SK-N-SH (cell line): Measurements from ENCODE around the gene PCBP3. TPM values are rescaled to one million over a fixed set of nuclear protein-coding genes. Genes with fewer than 3 reads are reported as not detected.
A peak's percentile ranks its signal among the peaks of the same experiment; 100 is the strongest.

Source experiments
- CTCF ChIA-PET: fragments of 300-600, 350-600 bp; formaldehyde crosslinking; extraction: SDS; loops from one replicate; lab custom pipeline; 2021; lab: Yijun Ruan, JAX
- POLR2A ChIA-PET: fragments of 350-600 bp; sonication (Branson Sonifier 250); formaldehyde crosslinking; extraction: SDS; loops from one replicate; lab custom pipeline; 2020; ENCODE audit warnings: antibody characterized with exemption, inconsistent platforms; lab: Yijun Ruan, JAX
- DNase-seq: peaks from one replicate; pipeline ENCODE4 v3.0.0; 2012
- H2AFZ ChIP-seq: fragments of 200-600 bp; sonication (generic); 2 replicates; pipeline ENCODE4 v1.8.1; 2016; ENCODE audit warnings: antibody characterized with exemption, mild to moderate bottlenecking, low read depth
- H3F3A ChIP-seq: fragments of 200-600 bp; sonication (generic); replicated peaks from 2 replicates; pipeline ENCODE3; 2016; ENCODE audit warnings: antibody characterized with exemption, mild to moderate bottlenecking; ENCODE audit not compliant: insufficient read depth
- H3K27ac ChIP-seq, 2 experiments: fragments of 200-500 bp in 1 of 2; fragments of 200-600 bp in 1 of 2; sonication (Bioruptor generic) in 1 of 2; sonication (generic), shearing (Covaris generic) in 1 of 2; 2 replicates each; pipeline versions ENCODE4 v1.5.1 to v1.6.1; 2014 to 2016; ENCODE audit warnings: low read depth in 2 of 2, inconsistent platforms in 1 of 2, low read length in 1 of 2, mild to moderate bottlenecking in 1 of 2, mixed read lengths in 1 of 2
- H3K27me3 ChIP-seq: fragments of 200-600 bp; sonication (generic), shearing (Covaris generic); 2 replicates; pipeline ENCODE4 v1.6.1; 2016; ENCODE audit warnings: mixed run types; ENCODE audit not compliant: insufficient read depth
- H3K36me3 ChIP-seq, 2 experiments: fragments of 200-500 bp in 1 of 2; fragments of 200-600 bp in 1 of 2; sonication (Bioruptor generic) in 1 of 2; sonication (generic) in 1 of 2; replicated peaks in 1 of 2; 2 replicates each; pipeline versions ENCODE3 to v1.5.1; 2014 to 2016; ENCODE audit warnings: low read length in 1 of 2, mild to moderate bottlenecking in 1 of 2; ENCODE audit not compliant: insufficient read depth in 2 of 2, control insufficient read depth in 1 of 2
- H3K4me1 ChIP-seq, 2 experiments: fragments of 200-500 bp in 1 of 2; fragments of 200-600 bp in 1 of 2; sonication (Bioruptor generic) in 1 of 2; sonication (generic), shearing (Covaris generic) in 1 of 2; 2 replicates each; pipeline versions ENCODE4 v1.5.1 to v1.6.1; 2014 to 2016; ENCODE audit warnings: low read depth in 1 of 2, low read length in 1 of 2, mixed run types in 1 of 2; ENCODE audit not compliant: insufficient read depth in 2 of 2, control insufficient read depth in 1 of 2
- H3K4me2 ChIP-seq: fragments of 200-600 bp; sonication (generic), shearing (Covaris generic); 2 replicates; pipeline ENCODE4 v1.6.1; 2017; ENCODE audit warnings: mixed run types
- H3K4me3 ChIP-seq, 2 experiments: fragments of 200-500 bp in 1 of 2; fragments of 200-600 bp in 1 of 2; sonication (Bioruptor generic) in 1 of 2; sonication (generic), shearing (Covaris generic) in 1 of 2; 2 replicates each; pipeline versions ENCODE4 v1.5.1 to v1.8.1; 2014 to 2016; ENCODE audit warnings: low read depth in 2 of 2, inconsistent platforms in 1 of 2, low read length in 1 of 2, mild to moderate bottlenecking in 1 of 2, mixed read lengths in 1 of 2, moderate library complexity in 1 of 2
- H3K79me2 ChIP-seq: fragments of 200-600 bp; sonication (generic); 2 replicates; pipeline ENCODE4 v1.8.1; 2017; ENCODE audit warnings: mild to moderate bottlenecking; ENCODE audit not compliant: insufficient read depth
- H3K9ac ChIP-seq: fragments of 200-600 bp; sonication (generic); 2 replicates; pipeline ENCODE4 v1.6.1; 2017; ENCODE audit warnings: mixed run types
- H3K9me2 ChIP-seq: fragments of 200-600 bp; sonication (generic); 2 replicates; pipeline ENCODE4 v1.6.1; 2017; ENCODE audit warnings: mixed run types
- H3K9me3 ChIP-seq: fragments of 200-600 bp; sonication (generic); 2 replicates; pipeline ENCODE4 v1.6.1; 2017; ENCODE audit warnings: mixed run types, mild to moderate bottlenecking, moderate library complexity
- H4K20me1 ChIP-seq: fragments of 200-600 bp; sonication (generic); 2 replicates; pipeline ENCODE4 v1.6.1; 2017; ENCODE audit warnings: mild to moderate bottlenecking, mixed run types; ENCODE audit not compliant: insufficient read depth
- CHD2 ChIP-seq: fragments of 150-350 bp; IDR thresholded peaks from 2 replicates; pipeline ENCODE4 v1.6.1; 2018; ENCODE audit warnings: low read length; ENCODE audit not compliant: partially characterized antibody
- ELF1 ChIP-seq: IDR thresholded peaks from 2 replicates; pipeline ENCODE4 v1.4.0; 2012
- GABPA ChIP-seq: IDR thresholded peaks from 2 replicates; pipeline ENCODE4 v1.4.0; 2012; ENCODE audit warnings: low read depth, mild to moderate bottlenecking
- GATA2 ChIP-seq: sonication (generic); formaldehyde crosslinking; IDR thresholded peaks from 2 replicates; pipeline ENCODE4 v1.5.0; 2020; ENCODE audit warnings: mild to moderate bottlenecking, missing genetic modification reagents
- IRF3 ChIP-seq: fragments of 150-350 bp; IDR thresholded peaks from 2 replicates; pipeline ENCODE4 v1.6.1; 2016; ENCODE audit warnings: mild to moderate bottlenecking, low read depth, low read length
- MAX ChIP-seq: IDR thresholded peaks from 2 replicates; pipeline ENCODE4 v1.4.0; 2012; ENCODE audit warnings: low read depth
- MEF2A ChIP-seq: IDR thresholded peaks from 2 replicates; pipeline ENCODE4 v1.4.0; 2012; ENCODE audit warnings: low read depth, borderline replicate concordance
- NFIC ChIP-seq: IDR thresholded peaks from 2 replicates; pipeline ENCODE4 v1.4.0; 2012; ENCODE audit warnings: borderline replicate concordance
- POLR2AphosphoS5 ChIP-seq: IDR thresholded peaks from 2 replicates; pipeline ENCODE4 v1.6.1; 2012; ENCODE audit warnings: low read depth, low read length
- RAD21 ChIP-seq: IDR thresholded peaks from 2 replicates; pipeline ENCODE4 v1.6.1; 2012; ENCODE audit warnings: mild to moderate bottlenecking, low read length
- RCOR1 ChIP-seq: fragments of 150-350 bp; IDR thresholded peaks from 2 replicates; pipeline ENCODE4 v1.6.1; 2017; ENCODE audit warnings: antibody characterized with exemption, low read length
- SMC3 ChIP-seq: IDR thresholded peaks from 2 replicates; pipeline ENCODE4 v1.6.1; 2012; ENCODE audit warnings: low read depth, low read length, improper control_type of control experiment
- TAF1 ChIP-seq: IDR thresholded peaks from 2 replicates; pipeline ENCODE4 v1.6.1; 2012; ENCODE audit warnings: low read depth, mild to moderate bottlenecking, low read length, moderate library complexity, borderline replicate concordance
- WGBS: methylation state at CpG from one replicate; pipeline ENCODE4 v1.1.6; 2017; ENCODE audit warnings: low lambda C conversion rate; 5-methylcytosine and 5-hydroxymethylcytosine counted together
- polyA plus RNA-seq, 3 experiments: library from polyadenylated mRNA; depleted of rRNA; stranded (reverse); fragments of >200 nt; gene quantifications; 2 replicates each; pipeline ENCODE4 v1.2.3, GENCODE V29; 2012
- TF ChIP-seq, protein P1 (sequence below): IDR thresholded peaks from 2 replicates; pipeline ENCODE4 v1.4.0; 2012; ENCODE audit warnings: low read depth, borderline replicate concordance
- TF ChIP-seq, protein P2 (sequence below): fragments of 200-600 bp; sonication (generic); IDR thresholded peaks from 2 replicates; pipeline ENCODE4 v1.6.1; 2017; ENCODE audit warnings: antibody characterized with exemption, mild to moderate bottlenecking, moderate library complexity

PCBP3 gene
- polyA plus RNA-seq, 1 of the 3 experiments (the other 2 are of a cell fraction): 9.5 TPM

- no peak overlapping the region for H2AFZ ChIP-seq
- POLR2A ChIA-PET: interaction anchor here (1.3 kb wide), 1 partner anchor 12 kb away, joined by 3 read pairs; no protein-coding TSS in a partner anchor
- H3K4me3 ChIP-seq: no peak overlapping the region
- no peaks in the 10 kb centered on the region for H3K9me2 ChIP-seq
- H4K20me1 ChIP-seq: no peaks in the 10 kb centered on the region
- H3K9me3 ChIP-seq: 0 out of 2 replicates have a peak, but pooled peaks cover 4% of the 10 kb centered on the region
- H3K27ac ChIP-seq: peak overlapping the region in 1 of 2 experiments; percentile 24; a peak in 1 of 4 replicates
- H3K4me1 ChIP-seq: peaks cover 8 to 39% of the 10 kb centered on the region in 2 experiments; a peak in 3 of 4 replicates
- 93% methylated on average over 13 of the region's 14 CpGs for WGBS
- H3F3A ChIP-seq: peaks cover 7% of the 10 kb centered on the region
- H3K9ac ChIP-seq: no peak overlapping the region
- no peak for DNase-seq
- H3K36me3 ChIP-seq: peaks cover 0 to 3% of the 10 kb centered on the region in 2 experiments
- CTCF ChIA-PET: interaction anchor here (1.1 to 2.3 kb wide), 3 partner anchors 9 to 86 kb away, joined by 3 to 5 read pairs (median 4); no protein-coding TSS in a partner anchor
- TF ChIP-seq, protein P1, sequence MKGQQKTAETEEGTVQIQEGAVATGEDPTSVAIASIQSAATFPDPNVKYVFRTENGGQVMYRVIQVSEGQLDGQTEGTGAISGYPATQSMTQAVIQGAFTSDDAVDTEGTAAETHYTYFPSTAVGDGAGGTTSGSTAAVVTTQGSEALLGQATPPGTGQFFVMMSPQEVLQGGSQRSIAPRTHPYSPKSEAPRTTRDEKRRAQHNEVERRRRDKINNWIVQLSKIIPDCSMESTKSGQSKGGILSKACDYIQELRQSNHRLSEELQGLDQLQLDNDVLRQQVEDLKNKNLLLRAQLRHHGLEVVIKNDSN: no peak
- no peak for TF ChIP-seq TAF1
- no peak for TF ChIP-seq CHD2
- no peak for TF ChIP-seq GATA2 (CRISPR knock-in tag)
- TF ChIP-seq MAX: no peak
- no peak for TF ChIP-seq IRF3
- TF ChIP-seq GABPA: no peak
- TF ChIP-seq SMC3: no peak
- TF ChIP-seq, protein P2, sequence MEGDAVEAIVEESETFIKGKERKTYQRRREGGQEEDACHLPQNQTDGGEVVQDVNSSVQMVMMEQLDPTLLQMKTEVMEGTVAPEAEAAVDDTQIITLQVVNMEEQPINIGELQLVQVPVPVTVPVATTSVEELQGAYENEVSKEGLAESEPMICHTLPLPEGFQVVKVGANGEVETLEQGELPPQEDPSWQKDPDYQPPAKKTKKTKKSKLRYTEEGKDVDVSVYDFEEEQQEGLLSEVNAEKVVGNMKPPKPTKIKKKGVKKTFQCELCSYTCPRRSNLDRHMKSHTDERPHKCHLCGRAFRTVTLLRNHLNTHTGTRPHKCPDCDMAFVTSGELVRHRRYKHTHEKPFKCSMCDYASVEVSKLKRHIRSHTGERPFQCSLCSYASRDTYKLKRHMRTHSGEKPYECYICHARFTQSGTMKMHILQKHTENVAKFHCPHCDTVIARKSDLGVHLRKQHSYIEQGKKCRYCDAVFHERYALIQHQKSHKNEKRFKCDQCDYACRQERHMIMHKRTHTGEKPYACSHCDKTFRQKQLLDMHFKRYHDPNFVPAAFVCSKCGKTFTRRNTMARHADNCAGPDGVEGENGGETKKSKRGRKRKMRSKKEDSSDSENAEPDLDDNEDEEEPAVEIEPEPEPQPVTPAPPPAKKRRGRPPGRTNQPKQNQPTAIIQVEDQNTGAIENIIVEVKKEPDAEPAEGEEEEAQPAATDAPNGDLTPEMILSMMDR: no peak
- no peak for TF ChIP-seq ELF1
- no peak for TF ChIP-seq POLR2AphosphoS5
- TF ChIP-seq NFIC: no peak
- no peak for TF ChIP-seq RCOR1
- no peak for TF ChIP-seq RAD21
- no peak for TF ChIP-seq MEF2A
- no peak overlapping the region for H3K4me2 ChIP-seq
- H3K79me2 ChIP-seq: peaks cover 7% of the 10 kb centered on the region; the same call in 1 of the 2 replicates
- no peaks in the 10 kb centered on the region for H3K27me3 ChIP-seq
Observed at GRCh38 chr21:45735259-45736000, 91.9 kb downstream of the PCBP3 start.
